OCI-LY3 (cell line): ENCODE data around the gene KIAA0040.

Source experiments
- H2AFZ ChIP-seq: fragments of 200-600, 300-600 bp; shearing (Covaris generic); 2 replicates; pipeline ENCODE4 v1.6.0; 2014; ENCODE audit warnings: antibody characterized with exemption, low read depth, low read length
- H3K27ac ChIP-seq: fragments of 200-600, 300-600 bp; sonication (generic); 2 replicates; pipeline ENCODE4 v1.5.1; 2014; ENCODE audit warnings: mild to moderate bottlenecking, low read length, moderate library complexity, mixed read lengths
- H3K27me3 ChIP-seq: fragments of 200-600, 300-600 bp; sonication (generic); 2 replicates; pipeline ENCODE4 v1.6.1; 2014; ENCODE audit warnings: low read depth, low read length, mixed read lengths
- H3K36me3 ChIP-seq: fragments of 200-600, 300-600 bp; sonication (generic); replicated peaks from 2 replicates; pipeline ENCODE3; 2014; ENCODE audit warnings: low read depth, low read length, mixed read lengths
- H3K4me1 ChIP-seq: fragments of 300-600, 200-600 bp; sonication (generic); 2 replicates; pipeline ENCODE4 v1.6.1; 2014; ENCODE audit warnings: low read length, mixed read lengths
- H3K4me2 ChIP-seq: fragments of 200-600, 300-600 bp; sonication (generic); 2 replicates; pipeline ENCODE4 v1.6.1; 2014; ENCODE audit warnings: low read length, mixed read lengths
- H3K4me3 ChIP-seq: fragments of 300-600, 200-600 bp; sonication (generic); 2 replicates; pipeline ENCODE4 v1.5.1; 2014; ENCODE audit warnings: antibody characterized with exemption, mild to moderate bottlenecking, low read length, moderate library complexity
- H3K79me2 ChIP-seq: fragments of 300-600, 200-600 bp; shearing (Covaris generic); 2 replicates; pipeline ENCODE4 v1.6.1; 2014; ENCODE audit warnings: mild to moderate bottlenecking, low read length, mixed read lengths
- H3K9ac ChIP-seq: fragments of 300-600, 200-600 bp; shearing (Covaris generic); 2 replicates; pipeline ENCODE4 v1.6.0; 2014; ENCODE audit warnings: mild to moderate bottlenecking, low read length, moderate library complexity
- H3K9me3 ChIP-seq: fragments of 200-600, 300-600 bp; shearing (Covaris generic); 2 replicates; pipeline ENCODE4 v1.6.1; 2014; ENCODE audit warnings: low read length, mixed read lengths; ENCODE audit not compliant: insufficient read depth
- H4K20me1 ChIP-seq: fragments of 200-600, 300-600 bp; sonication (generic); 2 replicates; pipeline ENCODE4 v1.6.1; 2016; ENCODE audit warnings: low read length, mixed read lengths; ENCODE audit not compliant: insufficient read depth
- EZH2phosphoT487 ChIP-seq: fragments of 200-600 bp; shearing (Covaris generic); IDR thresholded peaks from 2 replicates; pipeline ENCODE4 v1.6.1; 2018; ENCODE audit warnings: antibody characterized with exemption, mixed run types, low read depth
- TF ChIP-seq, protein P1 (sequence below): fragments of 200-600, 300-600 bp; sonication (generic); IDR thresholded peaks from 2 replicates; pipeline ENCODE4 v1.5.1; 2014; ENCODE audit warnings: antibody characterized with exemption, low read length, low read depth

KIAA0040 gene

DNA sequence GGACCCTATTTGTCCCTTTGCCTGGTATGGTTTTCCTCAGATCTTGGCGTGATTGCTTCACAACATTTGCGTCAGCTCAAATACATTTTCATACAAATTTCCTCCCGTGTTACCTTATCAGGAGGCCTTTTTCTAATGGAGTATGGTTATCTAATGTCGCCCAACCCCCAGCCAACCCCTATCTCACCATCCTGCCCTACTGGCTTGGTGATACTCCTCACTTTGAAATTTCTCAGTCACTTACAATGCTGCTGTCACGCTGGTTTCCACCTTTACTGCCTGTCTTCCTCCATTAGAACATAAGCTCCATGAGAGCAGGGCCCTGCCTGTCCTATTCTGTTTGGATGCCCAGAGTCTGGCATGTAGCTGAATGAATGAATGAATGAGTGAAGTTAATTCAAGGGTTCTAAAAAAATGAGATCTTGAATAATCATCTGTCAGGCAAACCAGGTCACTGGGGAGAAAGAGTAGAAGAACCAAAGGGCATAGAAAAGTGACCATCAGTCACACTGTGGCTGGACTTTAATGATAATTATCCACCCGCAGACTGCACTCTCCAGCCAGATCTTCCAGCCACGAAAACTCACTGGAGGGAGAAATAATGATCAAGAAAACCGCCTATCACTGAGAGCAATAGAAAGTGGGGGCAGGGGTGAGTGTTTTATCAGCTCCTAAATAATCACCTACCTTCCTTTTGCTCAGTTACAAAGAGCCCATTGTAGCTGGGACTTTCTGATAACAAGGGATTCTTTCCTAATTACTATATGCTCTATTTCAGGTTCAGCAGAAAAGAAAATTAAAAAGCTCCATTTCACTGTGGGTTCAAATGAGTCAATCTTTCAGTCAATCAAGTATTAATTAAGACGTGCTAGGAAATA lies 21.3 kb downstream of the KIAA0040 start:
- no peak overlapping the region for H3K9ac ChIP-seq
- TF ChIP-seq, protein P1, sequence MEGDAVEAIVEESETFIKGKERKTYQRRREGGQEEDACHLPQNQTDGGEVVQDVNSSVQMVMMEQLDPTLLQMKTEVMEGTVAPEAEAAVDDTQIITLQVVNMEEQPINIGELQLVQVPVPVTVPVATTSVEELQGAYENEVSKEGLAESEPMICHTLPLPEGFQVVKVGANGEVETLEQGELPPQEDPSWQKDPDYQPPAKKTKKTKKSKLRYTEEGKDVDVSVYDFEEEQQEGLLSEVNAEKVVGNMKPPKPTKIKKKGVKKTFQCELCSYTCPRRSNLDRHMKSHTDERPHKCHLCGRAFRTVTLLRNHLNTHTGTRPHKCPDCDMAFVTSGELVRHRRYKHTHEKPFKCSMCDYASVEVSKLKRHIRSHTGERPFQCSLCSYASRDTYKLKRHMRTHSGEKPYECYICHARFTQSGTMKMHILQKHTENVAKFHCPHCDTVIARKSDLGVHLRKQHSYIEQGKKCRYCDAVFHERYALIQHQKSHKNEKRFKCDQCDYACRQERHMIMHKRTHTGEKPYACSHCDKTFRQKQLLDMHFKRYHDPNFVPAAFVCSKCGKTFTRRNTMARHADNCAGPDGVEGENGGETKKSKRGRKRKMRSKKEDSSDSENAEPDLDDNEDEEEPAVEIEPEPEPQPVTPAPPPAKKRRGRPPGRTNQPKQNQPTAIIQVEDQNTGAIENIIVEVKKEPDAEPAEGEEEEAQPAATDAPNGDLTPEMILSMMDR = no peak
- TF ChIP-seq EZH2phosphoT487 = no peak

GRCh38 chr1:175169286-175170018 lies 23.1 kb downstream of the KIAA0040 start:
- Histone ChIP-seq H4K20me1 (peaks cover 24% of the 10 kb centered on the region; the same call in 1 of the 2 replicates), H3K27ac (no peak overlapping the region), H3K4me2 (no peak overlapping the region), H3K4me1 (peaks cover 7% of the 10 kb centered on the region), H3K27me3 (no peaks in the 10 kb centered on the region), H2AFZ (no peak overlapping the region), H3K79me2 (no peaks in the 10 kb centered on the region), H3K9ac (no peak overlapping the region), H3K9me3 (no peaks in the 10 kb centered on the region), H3K36me3 (peaks cover 32% of the 10 kb centered on the region), H3K4me3 (no peak overlapping the region)
- TF ChIP-seq, protein P1 = no peak
- no peak for TF ChIP-seq EZH2phosphoT487

More for the DNA sequence above, 21.3 kb downstream of the KIAA0040 start:
- Histone ChIP-seq H3K4me1 (peaks cover 7% of the 10 kb centered on the region), H2AFZ (no peak overlapping the region), H3K27me3 (no peaks in the 10 kb centered on the region), H3K27ac (no peak overlapping the region), H4K20me1 (peaks cover 24% of the 10 kb centered on the region; the same call in 1 of the 2 replicates), H3K9me3 (no peaks in the 10 kb centered on the region), H3K4me3 (no peak overlapping the region), H3K4me2 (no peak overlapping the region), H3K79me2 (no peaks in the 10 kb centered on the region), H3K36me3 (peaks cover 19% of the 10 kb centered on the region)

DNA sequence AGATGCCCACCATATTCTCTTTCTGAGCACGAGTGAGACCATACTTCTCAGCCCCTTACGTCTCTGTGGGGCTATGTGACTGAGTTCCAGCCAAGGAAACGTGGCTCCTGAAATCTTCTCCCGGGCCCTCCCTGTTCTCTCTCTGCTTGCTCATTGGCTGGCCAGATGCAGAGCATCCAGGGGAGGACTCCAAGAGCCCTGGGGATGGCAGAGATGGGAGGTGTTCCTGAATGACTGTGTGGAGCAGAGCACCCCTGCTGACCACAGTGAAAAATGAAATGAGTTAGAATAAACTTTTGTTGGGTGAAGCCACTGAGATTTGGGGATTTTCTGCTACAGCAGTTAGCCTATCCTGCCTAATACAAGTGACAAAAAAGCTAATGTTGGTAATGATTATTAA lies 23.8 kb downstream of the KIAA0040 start:
- Histone ChIP-seq H3K9me3 (no peaks in the 10 kb centered on the region), H3K36me3 (peaks cover 35% of the 10 kb centered on the region), H3K4me3 (no peak overlapping the region), H3K27ac (no peak overlapping the region), H2AFZ (no peak overlapping the region), H4K20me1 (peaks cover 24% of the 10 kb centered on the region; the same call in 1 of the 2 replicates), H3K4me1 (peaks cover 7% of the 10 kb centered on the region), H3K79me2 (no peaks in the 10 kb centered on the region), H3K4me2 (no peak overlapping the region), H3K9ac (no peak overlapping the region), H3K27me3 (no peaks in the 10 kb centered on the region)
- TF ChIP-seq, protein P1 = no peak
- TF ChIP-seq EZH2phosphoT487 = no peak

- Histone ChIP-seq H3K27ac (no peak overlapping the region), H3K4me1 (peaks cover 7% of the 10 kb centered on the region), H2AFZ (no peak overlapping the region), H3K9me3 (no peaks in the 10 kb centered on the region), H3K4me3 (no peak overlapping the region), H3K4me2 (no peak overlapping the region), H3K79me2 (no peaks in the 10 kb centered on the region), H3K27me3 (no peaks in the 10 kb centered on the region), H3K36me3 (peaks cover 41% of the 10 kb centered on the region), H3K9ac (no peak overlapping the region), H4K20me1 (peaks cover 24% of the 10 kb centered on the region; the same call in 1 of the 2 replicates)
- no peak for TF ChIP-seq EZH2phosphoT487
- TF ChIP-seq, protein P1 = no peak
Observed at GRCh38 chr1:175167861-175168260, 24.7 kb downstream of the KIAA0040 start.
